ENCODE measurements around the gene CELSR3. TPM values are rescaled to one million over a fixed set of nuclear protein-coding genes. Genes with fewer than 3 reads are reported as not detected.

Gene CELSR3
- total RNA-seq, 4 donors from 2014 or later = 0.33 to 0.75 (median 0.48) TPM

DNA sequence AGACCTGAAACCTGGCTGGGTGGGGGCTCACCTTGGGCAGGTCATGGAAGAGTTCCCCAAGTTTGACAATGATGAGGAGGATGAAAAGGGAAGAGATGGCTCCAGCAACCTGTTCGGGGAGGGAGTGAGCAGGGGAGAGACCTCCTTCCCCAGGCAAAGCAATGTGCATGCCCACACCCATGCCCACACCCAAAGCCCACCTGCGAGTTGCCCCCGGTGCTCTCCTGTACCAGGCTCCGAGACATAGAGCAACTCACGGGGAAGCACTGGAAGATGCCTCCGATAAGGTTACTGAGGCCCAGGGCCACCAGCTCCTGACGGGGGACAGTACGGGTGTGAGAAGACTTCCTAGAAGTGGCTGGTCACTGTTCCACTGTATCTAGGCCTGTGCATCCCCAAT is 32.3 kb downstream of the CELSR3 start:
- TF ChIP-seq CTCF (IDR thresholded peaks at IDR 0.05; ENCODE audit: low read depth) = no peak

GRCh38 chr3:48629894-48630293 is 32.8 kb downstream of the CELSR3 start:
- TF ChIP-seq CTCF (IDR thresholded peaks at IDR 0.05; ENCODE audit: low read depth) = no peak

DNA sequence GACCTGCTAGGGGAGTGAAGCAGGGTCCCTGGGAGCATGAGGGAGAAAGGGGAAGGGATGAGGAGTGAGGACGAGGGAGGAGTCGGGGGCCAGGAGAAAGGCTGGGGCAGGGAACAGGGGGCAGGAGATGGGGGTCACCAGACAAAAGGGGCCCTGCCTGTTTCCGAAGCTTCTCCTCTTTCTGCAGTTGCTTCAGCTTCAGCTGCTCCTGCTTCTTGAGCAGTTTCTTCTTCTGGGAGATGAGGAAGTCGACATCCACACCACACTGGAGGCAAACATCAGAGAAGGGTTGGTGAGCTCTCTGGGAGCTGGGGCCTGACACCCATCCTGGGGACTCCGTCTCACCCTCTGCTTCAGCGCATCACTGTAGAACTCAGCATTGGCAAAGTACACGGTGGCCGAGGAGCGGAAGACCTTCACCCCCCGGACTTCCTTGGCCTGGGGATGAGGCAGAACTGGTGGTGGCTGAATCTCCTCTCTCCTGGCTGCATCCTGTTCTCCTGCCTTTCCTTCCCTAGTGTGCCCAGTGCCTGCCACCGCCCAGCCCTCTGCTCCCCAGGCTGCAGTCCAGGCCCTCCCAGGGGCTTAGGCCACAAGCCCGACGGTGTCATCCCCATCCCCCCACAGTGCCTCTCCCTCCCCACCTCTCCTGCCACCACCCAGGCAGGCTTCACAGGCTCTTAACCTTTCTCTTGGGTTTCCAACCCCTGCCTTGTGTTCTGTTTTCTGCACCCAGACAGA is 34.2 kb downstream of the CELSR3 start:
- TF ChIP-seq CTCF (IDR thresholded peaks at IDR 0.05; ENCODE audit: low read depth) = no peak

- TF ChIP-seq CTCF (IDR thresholded peaks at IDR 0.05; ENCODE audit: low read depth) = no peak
Measured at GRCh38 chr3:48625600-48625999, 37.1 kb downstream of the CELSR3 start.

DNA sequence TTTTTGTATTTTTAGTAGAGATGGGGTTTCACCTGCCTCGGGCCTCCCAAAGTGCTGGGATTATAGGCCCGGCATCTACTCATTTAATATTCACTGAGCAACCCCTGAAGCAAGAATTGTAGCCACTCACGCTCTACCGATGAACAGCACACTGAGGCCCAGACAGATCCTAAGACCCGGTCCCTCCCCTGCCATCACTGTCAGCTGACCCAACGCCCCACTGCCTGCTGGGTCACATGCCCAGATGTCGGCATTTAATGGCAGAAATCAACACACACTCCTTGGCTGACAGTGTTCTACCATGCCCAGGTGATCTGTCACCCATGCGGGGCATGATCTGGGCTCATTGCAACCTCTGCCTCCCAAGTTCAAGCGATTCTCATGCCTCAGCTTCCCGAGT is 37.9 kb downstream of the CELSR3 start:
- TF ChIP-seq CTCF (IDR thresholded peaks at IDR 0.05; ENCODE audit: low read depth) = no peak

DNA sequence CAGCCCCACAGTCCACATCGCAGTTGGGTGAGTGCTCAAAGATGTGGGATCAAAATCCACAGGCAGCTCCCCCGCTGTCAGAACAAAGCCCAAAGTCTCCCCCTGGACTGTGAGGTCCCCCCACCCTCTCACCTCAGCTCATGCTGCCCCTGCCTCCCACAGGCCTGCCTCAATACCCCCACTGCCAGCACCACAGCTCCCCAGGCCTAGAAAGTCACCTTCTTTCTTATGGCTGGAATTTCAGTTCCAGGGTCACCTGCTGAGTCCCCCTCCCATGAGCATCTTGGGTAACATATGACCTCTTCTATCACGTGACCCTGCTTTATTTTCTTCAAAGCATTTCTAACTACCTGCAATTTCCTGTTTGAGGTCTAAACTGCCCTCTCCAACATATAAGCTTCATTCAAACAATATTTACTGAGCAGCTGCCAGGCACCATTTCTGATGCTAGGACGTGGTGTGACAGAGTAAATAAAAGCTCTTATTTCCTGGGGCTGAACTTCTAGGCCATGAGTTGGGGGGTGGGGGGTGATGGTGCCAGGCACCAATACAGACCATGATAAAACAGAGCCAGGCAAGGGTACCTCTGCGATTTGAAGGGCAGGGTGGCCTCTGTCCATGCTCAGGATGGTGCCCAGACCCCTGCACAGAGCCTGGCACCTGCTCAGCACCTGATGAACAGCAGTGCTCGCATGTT is 38.7 kb downstream of the CELSR3 start:
- no peak for TF ChIP-seq CTCF (IDR thresholded peaks at IDR 0.05; ENCODE audit: low read depth)

GRCh38 chr3:48621461-48621869 is 41.2 kb downstream of the CELSR3 start, which contains the start of gene TMEM89:
Gene TMEM89, minus strand, starts transcription at chr3:48621769. Its CDS starts 13 bp downstream, at chr3:48621756.
- TF ChIP-seq CTCF (IDR thresholded peaks at IDR 0.05; ENCODE audit: low read depth) = no peak

Data from subcutaneous adipose tissue (tissue), 4 donors.